ENCODE data around the gene PI16.
A peak's percentile ranks its signal among the peaks of the same experiment; 100 is the strongest.

Gene PI16

GRCh38 chr6:36977470-36977941 is 23.0 kb downstream of the PI16 start:
- H3K79me2 ChIP-seq (ENCODE audit: low read length): peaks cover 37% of the 10 kb centered on the region
- H3K27me3 ChIP-seq (replicated peaks; ENCODE audit: insufficient read depth, low read length): no peaks in the 10 kb centered on the region
- no peak overlapping the region for H2AFZ ChIP-seq (ENCODE audit: low read length)
- no peak overlapping the region for H3K27ac ChIP-seq (ENCODE audit: low read length)
- H4K20me1 ChIP-seq (ENCODE audit: insufficient read depth, low read length): no peaks in the 10 kb centered on the region
- H3K9me2 ChIP-seq (replicated peaks; ENCODE audit: insufficient read depth, low read length): no peaks in the 10 kb centered on the region
- H3K9ac ChIP-seq (ENCODE audit: low read length): no peak overlapping the region
- no peaks in the 10 kb centered on the region for H3F3A ChIP-seq (ENCODE audit: insufficient read depth, low read length)
- no peaks in the 10 kb centered on the region for H3K4me1 ChIP-seq (ENCODE audit: low read length)
- no peak overlapping the region for H3K4me3 ChIP-seq (ENCODE audit: low read length)
- TF ChIP-seq EZH2 (optimal IDR thresholded peaks at IDR 0.05; ENCODE audit: low read depth, low read length) (no peak), CTCF (IDR thresholded peaks at IDR 0.05; ENCODE audit: low read length) (peak; percentile 50)
- H3K9me3 ChIP-seq (replicated peaks; ENCODE audit: insufficient read depth, low read length): no peaks in the 10 kb centered on the region
- no peak for DNase-seq
- H3K36me3 ChIP-seq (replicated peaks; ENCODE audit: insufficient read depth, low read length): no peaks in the 10 kb centered on the region
- no peak overlapping the region for H3K4me2 ChIP-seq (ENCODE audit: low read depth, low read length)

- Histone ChIP-seq H3K4me3 (ENCODE audit: low read length) (no peak overlapping the region), H3K4me1 (ENCODE audit: low read length) (0 out of 2 replicates have a peak, but pooled peaks cover under 1% of the 10 kb centered on the region), H3F3A (ENCODE audit: insufficient read depth, low read length) (no peaks in the 10 kb centered on the region), H3K27me3 (replicated peaks; ENCODE audit: insufficient read depth, low read length) (no peaks in the 10 kb centered on the region), H3K79me2 (ENCODE audit: low read length) (peaks cover 49% of the 10 kb centered on the region), H3K9me2 (replicated peaks; ENCODE audit: insufficient read depth, low read length) (no peaks in the 10 kb centered on the region), H3K4me2 (ENCODE audit: low read depth, low read length) (no peak overlapping the region), H3K9me3 (replicated peaks; ENCODE audit: insufficient read depth, low read length) (no peaks in the 10 kb centered on the region), H3K36me3 (replicated peaks; ENCODE audit: insufficient read depth, low read length) (no peaks in the 10 kb centered on the region), H4K20me1 (ENCODE audit: insufficient read depth, low read length) (no peaks in the 10 kb centered on the region), H3K27ac (ENCODE audit: low read length) (no peak overlapping the region), H3K9ac (ENCODE audit: low read length) (no peak overlapping the region), H2AFZ (ENCODE audit: low read length) (no peak overlapping the region)
- TF ChIP-seq EZH2phosphoT487 (IDR thresholded peaks at IDR 0.05; ENCODE audit: low read length): no peak
- no peak for TF ChIP-seq EZH2 (optimal IDR thresholded peaks at IDR 0.05; ENCODE audit: low read depth, low read length)
- no peak for DNase-seq
These were observed 24.1 kb downstream of the PI16 start for GRCh38 chr6:36978421-36979346.

DNA sequence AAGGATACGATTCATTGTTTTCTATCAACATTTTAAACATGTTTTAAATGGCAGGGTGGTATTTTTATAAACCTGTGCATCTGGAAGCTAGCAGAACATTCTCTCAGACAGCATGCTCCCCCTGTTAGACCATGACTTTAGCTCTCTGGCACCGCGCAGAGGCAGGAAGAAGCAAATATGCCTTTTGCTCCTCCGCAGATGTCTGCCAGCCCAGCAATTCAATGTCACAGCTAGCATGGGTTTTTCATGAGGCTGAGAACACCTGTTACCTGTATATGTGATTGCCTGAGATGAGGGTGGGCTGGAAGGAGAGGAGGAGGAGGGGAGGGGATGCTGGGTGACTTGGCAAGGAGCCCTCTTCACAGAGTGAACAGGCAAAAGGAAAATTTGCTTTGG is 24.8 kb downstream of the PI16 start:
- H3F3A ChIP-seq (ENCODE audit: insufficient read depth, low read length): no peaks in the 10 kb centered on the region
- no peak overlapping the region for H3K4me3 ChIP-seq (ENCODE audit: low read length)
- no peak overlapping the region for H3K9ac ChIP-seq (ENCODE audit: low read length)
- no peak for DNase-seq
- H4K20me1 ChIP-seq (ENCODE audit: insufficient read depth, low read length): no peaks in the 10 kb centered on the region
- H3K9me3 ChIP-seq (replicated peaks; ENCODE audit: insufficient read depth, low read length): no peaks in the 10 kb centered on the region
- TF ChIP-seq EZH2phosphoT487 (IDR thresholded peaks at IDR 0.05; ENCODE audit: low read length) (no peak), EZH2 (optimal IDR thresholded peaks at IDR 0.05; ENCODE audit: low read depth, low read length) (no peak)
- no peak overlapping the region for H3K27ac ChIP-seq (ENCODE audit: low read length)
- no peaks in the 10 kb centered on the region for H3K9me2 ChIP-seq (replicated peaks; ENCODE audit: insufficient read depth, low read length)
- no peak overlapping the region for H2AFZ ChIP-seq (ENCODE audit: low read length)
- no peak overlapping the region for H3K4me2 ChIP-seq (ENCODE audit: low read depth, low read length)
- H3K36me3 ChIP-seq (replicated peaks; ENCODE audit: insufficient read depth, low read length): no peaks in the 10 kb centered on the region
- no peaks in the 10 kb centered on the region for H3K27me3 ChIP-seq (replicated peaks; ENCODE audit: insufficient read depth, low read length)
- peaks cover 6% of the 10 kb centered on the region for H3K4me1 ChIP-seq (ENCODE audit: low read length)
- H3K79me2 ChIP-seq (ENCODE audit: low read length): peaks cover 55% of the 10 kb centered on the region

DNA sequence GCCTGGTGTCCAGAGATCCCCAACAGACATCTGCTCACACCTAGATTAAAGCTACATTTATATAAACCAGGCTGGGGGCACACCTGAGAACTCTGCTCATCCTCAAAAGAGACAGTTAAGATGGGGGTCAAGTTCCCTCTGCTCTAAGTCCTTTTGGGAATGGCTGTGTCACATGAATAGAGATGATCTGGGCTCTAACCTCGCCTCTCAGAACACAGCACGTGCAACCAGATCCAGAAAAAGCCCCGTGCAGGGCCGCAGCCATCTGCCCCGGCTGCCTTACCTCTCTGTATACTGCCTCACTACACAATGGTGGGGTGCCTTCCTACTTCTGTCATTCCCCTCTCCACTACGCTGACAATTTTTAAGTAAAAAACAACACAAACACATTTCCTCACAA is 25.6 kb downstream of the PI16 start:
- no peaks in the 10 kb centered on the region for H3K27me3 ChIP-seq (replicated peaks; ENCODE audit: insufficient read depth, low read length)
- H2AFZ ChIP-seq (ENCODE audit: low read length): no peak overlapping the region
- no peaks in the 10 kb centered on the region for H3K36me3 ChIP-seq (replicated peaks; ENCODE audit: insufficient read depth, low read length)
- TF ChIP-seq CTCF (IDR thresholded peaks at IDR 0.05; ENCODE audit: low read length) (no peak), EZH2 (optimal IDR thresholded peaks at IDR 0.05; ENCODE audit: low read depth, low read length) (no peak), EZH2phosphoT487 (IDR thresholded peaks at IDR 0.05; ENCODE audit: low read length) (no peak)
- no peak overlapping the region for H3K27ac ChIP-seq (ENCODE audit: low read length)
- no peaks in the 10 kb centered on the region for H3K9me2 ChIP-seq (replicated peaks; ENCODE audit: insufficient read depth, low read length)
- H3F3A ChIP-seq (ENCODE audit: insufficient read depth, low read length): no peaks in the 10 kb centered on the region
- H3K4me2 ChIP-seq (ENCODE audit: low read depth, low read length): no peak overlapping the region
- no peak overlapping the region for H3K4me3 ChIP-seq (ENCODE audit: low read length)
- peaks cover 10% of the 10 kb centered on the region for H3K4me1 ChIP-seq (ENCODE audit: low read length)
- no peak overlapping the region for H3K9ac ChIP-seq (ENCODE audit: low read length)
- no peak for DNase-seq
- H3K9me3 ChIP-seq (replicated peaks; ENCODE audit: insufficient read depth, low read length): no peaks in the 10 kb centered on the region
- no peaks in the 10 kb centered on the region for H4K20me1 ChIP-seq (ENCODE audit: insufficient read depth, low read length)
- H3K79me2 ChIP-seq (ENCODE audit: low read length): peaks cover 63% of the 10 kb centered on the region

Measured in MM.1S (cell line).